HG02852 (cell line): ENCODE data around the gene RAB33A.

Experiments used
- ATAC-seq: cut with Tn5 transposase; IDR thresholded peaks from one replicate; pipeline ENCODE4 v1.9.1; 2021; ENCODE audit warnings: mild to moderate bottlenecking, moderate library complexity; ENCODE audit not compliant: unreplicated experiment

RAB33A gene

GRCh38 chrX:130172127-130172845, 524 bp downstream of the RAB33A start:
- no peak for ATAC-seq

GRCh38 chrX:130173190-130173895, 1.6 kb downstream of the RAB33A start:
- peak; percentile 32 for ATAC-seq

GRCh38 chrX:130174045-130174704, 2.4 kb downstream of the RAB33A start:
- no peak for ATAC-seq

- ATAC-seq: no peak
Measured at GRCh38 chrX:130174937-130175336, 3.2 kb downstream of the RAB33A start.

GRCh38 chrX:130176354-130176776, 4.6 kb downstream of the RAB33A start:
- ATAC-seq: peak; percentile 72

- ATAC-seq: no peak
Measured at GRCh38 chrX:130176942-130177341, 5.2 kb downstream of the RAB33A start.

GRCh38 chrX:130179170-130179569, 7.4 kb downstream of the RAB33A start:
- ATAC-seq: no peak

GRCh38 chrX:130179579-130180215, 7.9 kb downstream of the RAB33A start:
- no peak for ATAC-seq

- no peak for ATAC-seq
Measured at GRCh38 chrX:130184168-130184567, 12.4 kb downstream of the RAB33A start.

- ATAC-seq: no peak
Measured at GRCh38 chrX:130184857-130185256, 13.1 kb downstream of the RAB33A start.

GRCh38 chrX:130186651-130187050, 14.9 kb downstream of the RAB33A start:
- ATAC-seq: no peak

GRCh38 chrX:130190801-130191200, 19.0 kb downstream of the RAB33A start:
- ATAC-seq: no peak

- no peak for ATAC-seq
Measured at GRCh38 chrX:130196466-130196865, 24.7 kb downstream of the RAB33A start.

- ATAC-seq: no peak
Measured at GRCh38 chrX:130197464-130197863, 25.7 kb downstream of the RAB33A start.

GRCh38 chrX:130204647-130205046, 32.9 kb downstream of the RAB33A start:
- no peak for ATAC-seq

GRCh38 chrX:130211415-130212186, 39.8 kb downstream of the RAB33A start:
- ATAC-seq: no peak

- ATAC-seq: no peak
Measured at GRCh38 chrX:130212371-130212770, 40.6 kb downstream of the RAB33A start.

GRCh38 chrX:130213376-130213775, 41.6 kb downstream of the RAB33A start:
- no peak for ATAC-seq

- ATAC-seq: no peak
Measured at GRCh38 chrX:130216320-130216719, 44.6 kb downstream of the RAB33A start.

GRCh38 chrX:130224810-130225209, 53.0 kb downstream of the RAB33A start:
- no peak for ATAC-seq

- no peak for ATAC-seq
Measured at GRCh38 chrX:130228871-130229270, 57.1 kb downstream of the RAB33A start.
